Endodermal cell (in vitro differentiated cells): Measurements from ENCODE around the gene GAPT. TPM values are rescaled to one million over a fixed set of nuclear protein-coding genes. Genes with fewer than 3 reads are reported as not detected.

ENCODE experiments used
- DNase-seq: peaks from one replicate; pipeline ENCODE4 v3.0.0-alpha.2; 2017
- H3K27ac ChIP-seq: 2 replicates; pipeline ENCODE4 v1.5.1; 2013; ENCODE audit warnings: mild to moderate bottlenecking, low read depth, low read length, moderate library complexity
- H3K27me3 ChIP-seq: 2 replicates; pipeline ENCODE4 v1.6.1; 2013; ENCODE audit warnings: mild to moderate bottlenecking, low read length, moderate library complexity; ENCODE audit not compliant: insufficient read depth, control insufficient read depth, poor library complexity, severe bottlenecking
- H3K36me3 ChIP-seq: 2 replicates; pipeline ENCODE4 v1.7.0; 2013; ENCODE audit warnings: mild to moderate bottlenecking, low read length, moderate library complexity; ENCODE audit not compliant: control insufficient read depth, insufficient read depth
- H3K4me1 ChIP-seq: one replicate; pipeline ENCODE4 v1.7.0; 2013; ENCODE audit warnings: low read length; ENCODE audit not compliant: control insufficient read depth, insufficient read depth
- H3K4me3 ChIP-seq: 2 replicates; pipeline ENCODE4 v1.5.1; 2013; ENCODE audit warnings: mild to moderate bottlenecking, low read length, moderate library complexity
- H3K9ac ChIP-seq: 2 replicates; pipeline ENCODE4 v1.6.1; 2013; ENCODE audit warnings: mild to moderate bottlenecking, low read length, moderate library complexity; ENCODE audit not compliant: poor library complexity, severe bottlenecking; ENCODE audit errors: extremely low read depth
- H3K9me3 ChIP-seq: 2 replicates; pipeline ENCODE4 v1.6.1; 2013; ENCODE audit warnings: mild to moderate bottlenecking, low read length, moderate library complexity; ENCODE audit not compliant: control insufficient read depth
- H3K27ac Mint-ChIP-seq: 2 replicates; pipeline ENCODE4 v1.8.0; 2020; ENCODE audit warnings: mixed read lengths
- H3K27me3 Mint-ChIP-seq: 2 replicates; pipeline ENCODE4 v1.8.0; 2021; ENCODE audit warnings: mild to moderate bottlenecking, mixed read lengths; ENCODE audit not compliant: insufficient read depth
- H3K36me3 Mint-ChIP-seq: 2 replicates; pipeline ENCODE4 v1.8.0; 2020; ENCODE audit warnings: low read depth, mixed read lengths
- H3K4me1 Mint-ChIP-seq: 2 replicates; pipeline ENCODE4 v1.8.0; 2020; ENCODE audit warnings: mixed read lengths
- H3K4me3 Mint-ChIP-seq: 2 replicates; pipeline ENCODE4 v1.8.0; 2020; ENCODE audit warnings: mild to moderate bottlenecking, moderate library complexity, mixed read lengths
- H3K9me3 Mint-ChIP-seq: 2 replicates; pipeline ENCODE4 v1.8.0; 2020; ENCODE audit warnings: mild to moderate bottlenecking, mixed read lengths
- WGBS, 2 experiments: methylation state at CpG; one replicate each; pipeline versions ENCODE4 v1.1.5 to v1.1.7; 2013; ENCODE audit warnings: missing lambda C conversion rate in 2 of 2, mixed read lengths in 1 of 2; ENCODE audit not compliant: insufficient coverage in 1 of 2, insufficient read length in 1 of 2; 5-methylcytosine and 5-hydroxymethylcytosine counted together
- total RNA-seq, 2 donors: library from RNA; stranded (reverse); fragmentation: NEBNext Ultra II Directional in 1 of 2; extraction: Animal tissue kit (Norgen Biotek cat#: 25700) in 1 of 2; gene quantifications; 2 replicates in 1 of 2; 3 replicates in 1 of 2; pipeline ENCODE4 v1.2.1, GENCODE V29; 2021
- TF ChIP-seq, protein P1 (sequence below): fragments of 200-600 bp; sonication (generic); conservative IDR thresholded peaks from 2 replicates; pipeline ENCODE4 v1.5.0; 2021; ENCODE audit warnings: antibody characterized with exemption, mild to moderate bottlenecking

Gene GAPT
- total RNA-seq, 2 donors from 2014 or later, result 0.13 to 1.9 TPM

- Histone ChIP-seq H3K4me3 (no peak overlapping the region), H3K36me3 (peaks cover 5% of the 10 kb centered on the region), H3K4me1 (no peaks in the 10 kb centered on the region), H3K27me3 (no peaks in the 10 kb centered on the region), H3K9me3 (peaks cover 4% of the 10 kb centered on the region), H3K9ac (no peak overlapping the region), H3K27ac (peak overlapping the region; percentile 10)
- peaks cover 12% of the 10 kb centered on the region for H3K4me1 Mint-ChIP-seq
- no peak overlapping the region for H3K4me3 Mint-ChIP-seq
- H3K36me3 Mint-ChIP-seq, result peaks cover 4% of the 10 kb centered on the region
- 19 to 60% methylated on average over 1 to 4 of the region's 4 CpGs for WGBS, 2 experiments
- peaks cover 16% of the 10 kb centered on the region for H3K27me3 Mint-ChIP-seq
- TF ChIP-seq, protein P1, sequence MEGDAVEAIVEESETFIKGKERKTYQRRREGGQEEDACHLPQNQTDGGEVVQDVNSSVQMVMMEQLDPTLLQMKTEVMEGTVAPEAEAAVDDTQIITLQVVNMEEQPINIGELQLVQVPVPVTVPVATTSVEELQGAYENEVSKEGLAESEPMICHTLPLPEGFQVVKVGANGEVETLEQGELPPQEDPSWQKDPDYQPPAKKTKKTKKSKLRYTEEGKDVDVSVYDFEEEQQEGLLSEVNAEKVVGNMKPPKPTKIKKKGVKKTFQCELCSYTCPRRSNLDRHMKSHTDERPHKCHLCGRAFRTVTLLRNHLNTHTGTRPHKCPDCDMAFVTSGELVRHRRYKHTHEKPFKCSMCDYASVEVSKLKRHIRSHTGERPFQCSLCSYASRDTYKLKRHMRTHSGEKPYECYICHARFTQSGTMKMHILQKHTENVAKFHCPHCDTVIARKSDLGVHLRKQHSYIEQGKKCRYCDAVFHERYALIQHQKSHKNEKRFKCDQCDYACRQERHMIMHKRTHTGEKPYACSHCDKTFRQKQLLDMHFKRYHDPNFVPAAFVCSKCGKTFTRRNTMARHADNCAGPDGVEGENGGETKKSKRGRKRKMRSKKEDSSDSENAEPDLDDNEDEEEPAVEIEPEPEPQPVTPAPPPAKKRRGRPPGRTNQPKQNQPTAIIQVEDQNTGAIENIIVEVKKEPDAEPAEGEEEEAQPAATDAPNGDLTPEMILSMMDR, result peak; percentile 79
- H3K27ac Mint-ChIP-seq, result no peak overlapping the region
- DNase-seq, result no peak
- H3K9me3 Mint-ChIP-seq, result peaks cover 2% of the 10 kb centered on the region
These were observed 28.5 kb upstream of the GAPT start for GRCh38 chr5:58462623-58463230.

GRCh38 chr5:58466939-58467338 lies 24.3 kb upstream of the GAPT start:
- H3K36me3 ChIP-seq, result no peaks in the 10 kb centered on the region

GRCh38 chr5:58469896-58470295 lies 21.3 kb upstream of the GAPT start:
- 92% methylated on average over 2 of the region's 2 CpGs; no CpG with 5 or more reads in 1 of the 2 experiments for WGBS, 2 experiments
- H3K27me3 Mint-ChIP-seq, result peaks cover 4% of the 10 kb centered on the region
- peaks cover 6% of the 10 kb centered on the region for H3K4me1 Mint-ChIP-seq
- H3K27ac ChIP-seq, result no peak overlapping the region
- H3K36me3 ChIP-seq, result no peaks in the 10 kb centered on the region
- TF ChIP-seq, protein P1, result no peak
- H3K36me3 Mint-ChIP-seq, result peaks cover 8% of the 10 kb centered on the region
- DNase-seq, result no peak
- H3K9me3 Mint-ChIP-seq, result peaks cover 20% of the 10 kb centered on the region
- no peak overlapping the region for H3K4me3 Mint-ChIP-seq
- no peak overlapping the region for H3K9ac ChIP-seq
- H3K27me3 ChIP-seq, result no peaks in the 10 kb centered on the region
- no peaks in the 10 kb centered on the region for H3K4me1 ChIP-seq
- H3K4me3 ChIP-seq, result no peak overlapping the region
- no peak overlapping the region for H3K27ac Mint-ChIP-seq
- H3K9me3 ChIP-seq, result peaks cover 8% of the 10 kb centered on the region

More at GRCh38 chr5:58466939-58467338, 24.3 kb upstream of the GAPT start:
- Histone ChIP-seq H3K27ac (no peak overlapping the region), H3K9me3 (peaks cover 4% of the 10 kb centered on the region), H3K9ac (no peak overlapping the region), H3K27me3 (no peaks in the 10 kb centered on the region), H3K4me3 (no peak overlapping the region), H3K4me1 (no peaks in the 10 kb centered on the region)
- 68 to 78% methylated on average over 2 to 4 of the region's 4 CpGs for WGBS, 2 experiments
- Mint-ChIP-seq H3K9me3 (peaks cover 7% of the 10 kb centered on the region), H3K4me3 (no peak overlapping the region), H3K27ac (no peak overlapping the region), H3K36me3 (no peaks in the 10 kb centered on the region), H3K27me3 (peaks cover 4% of the 10 kb centered on the region), H3K4me1 (peaks cover 6% of the 10 kb centered on the region)
- peak; percentile 65 for DNase-seq
- TF ChIP-seq, protein P1, result no peak
